ENCODE data around the gene FGFR3. TPM values are rescaled to one million over a fixed set of nuclear protein-coding genes. Genes with fewer than 3 reads are reported as not detected.

The FGFR3 gene
- total and polyA plus RNA-seq, 2 of the 4 experiments (the other 2 are of a cell fraction) = 0.18 to 0.67 TPM

GRCh38 chr4:1790005-1790404 is 3.1 kb upstream of the FGFR3 start:
- Histone ChIP-seq H3K9me3 (ENCODE audit: control insufficient read depth, insufficient read depth, low read length) (no peaks in the 10 kb centered on the region), H4K20me1 (ENCODE audit: insufficient read depth, low read length) (no peaks in the 10 kb centered on the region; the same call in 1 of the 2 replicates), H2BK15ac (ENCODE audit: low read depth, low read length) (no peak overlapping the region), H4K91ac (ENCODE audit: insufficient read depth, low read depth, low read length) (no peak overlapping the region), H2AFZ (replicated peaks; ENCODE audit: low read length, poor library complexity) (no peak overlapping the region), H2AK5ac (ENCODE audit: low read depth, low read length) (no peak overlapping the region), H3K4me3 (ENCODE audit: insufficient read depth, low read depth, low read length) (no peak overlapping the region), H3K4me1 (ENCODE audit: control insufficient read depth, insufficient read depth, low read length) (peaks cover 2% of the 10 kb centered on the region; the same call in 1 of the 2 replicates), H2BK20ac (ENCODE audit: low read depth, low read length) (no peak overlapping the region), H3K27me3 (ENCODE audit: control insufficient read depth, insufficient read depth, low read length) (peaks cover 38% of the 10 kb centered on the region), H4K5ac (ENCODE audit: low read depth, low read length) (no peak overlapping the region), H3K56ac (ENCODE audit: extremely low read depth, insufficient read depth, low read length) (no peak overlapping the region), H3K9me1 (ENCODE audit: insufficient read depth, low read length) (no peaks in the 10 kb centered on the region), H3K4ac (ENCODE audit: low read depth, low read length) (no peak overlapping the region), H3K23ac (ENCODE audit: low read depth, low read length) (no peak overlapping the region), H2AK9ac (replicated peaks; ENCODE audit: low read depth, low read length, poor library complexity) (no peak overlapping the region), H3K9ac (ENCODE audit: low read depth, low read length) (no peak overlapping the region), H2BK120ac (ENCODE audit: low read depth, low read length) (no peak overlapping the region), H3K4me2 (ENCODE audit: low read depth, low read length) (no peak overlapping the region), H3K14ac (replicated peaks; ENCODE audit: low read depth, low read length) (no peak overlapping the region), H3K79me1 (ENCODE audit: low read depth in 1 of 2, low read length in 2 of 2) (no peaks in the 10 kb centered on the region), H3K36me3 (ENCODE audit: control insufficient read depth, insufficient read depth, low read length) (no peaks in the 10 kb centered on the region), H3K18ac (ENCODE audit: low read depth, low read length) (no peak overlapping the region), H4K8ac (ENCODE audit: low read depth in 2 of 2, low read length in 2 of 2) (no peak overlapping the region), H3K27ac (ENCODE audit: insufficient read depth, low read length) (no peak overlapping the region), H2BK5ac (ENCODE audit: low read depth, low read length, poor library complexity, severe bottlenecking) (no peak overlapping the region)
- BruUV-seq (replicated peaks) = no TSS peak
- TF ChIP-seq CHD1 (IDR thresholded peaks at IDR 0.05; ENCODE audit: low read depth, low read length) = no peak
- no peak for TF ChIP-seq MXI1 (IDR thresholded peaks at IDR 0.05; ENCODE audit: borderline replicate concordance, low read depth, low read length)
- no peak for TF ChIP-seq USF2 (IDR thresholded peaks at IDR 0.05; ENCODE audit: low read depth, low read length)
- no peak for TF ChIP-seq FOS (IDR thresholded peaks at IDR 0.05; ENCODE audit: low read depth, low read length)
- no peak for TF ChIP-seq RCOR1 (IDR thresholded peaks at IDR 0.05; ENCODE audit: insufficient replicate concordance, low read length)
- no peak for TF ChIP-seq RFX5 (IDR thresholded peaks at IDR 0.05; ENCODE audit: low read depth, low read length)
- DNase-seq (no peak), ATAC-seq (ENCODE audit: low read depth) (no peak)
- intact Hi-C loops (cut with micrococcal nuclease) (no loop called here), in situ Hi-C loops (cut with MboI; ENCODE audit: low sequenced_read_pairs) (no loop called here), dilution Hi-C loops (cut with HindIII; ENCODE audit: low sequenced_read_pairs, unreplicated experiment) (no loop called here)
- POLR2A ChIA-PET (ENCODE audit: unreplicated experiment) = no interaction called here
- WGBS, 2 experiments (ENCODE audit: extremely low coverage in 2 of 2, insufficient read length in 1 of 2) = 67% methylated on average over 7 of the region's 10 CpGs; no CpG with 5 or more reads in 1 of the 2 experiments
- CTCF ChIA-PET = no interaction called here
